22Rv1 (cell line): ENCODE results near the gene TXNRD3.

ENCODE experiments used
- H3K27ac ChIP-seq: fragments of 450-650 bp; 2 replicates; pipeline ENCODE4 v1.5.1; 2017
- ZFX ChIP-seq: fragments of 450-650 bp; IDR thresholded peaks from 2 replicates; pipeline ENCODE4 v1.6.1; 2017; ENCODE audit warnings: antibody characterized with exemption, borderline replicate concordance
- TF ChIP-seq, protein P1 (sequence below): fragments of 450-650 bp; IDR thresholded peaks from 2 replicates; pipeline ENCODE4 v1.5.1; 2017; ENCODE audit warnings: mild to moderate bottlenecking

TXNRD3 gene

DNA sequence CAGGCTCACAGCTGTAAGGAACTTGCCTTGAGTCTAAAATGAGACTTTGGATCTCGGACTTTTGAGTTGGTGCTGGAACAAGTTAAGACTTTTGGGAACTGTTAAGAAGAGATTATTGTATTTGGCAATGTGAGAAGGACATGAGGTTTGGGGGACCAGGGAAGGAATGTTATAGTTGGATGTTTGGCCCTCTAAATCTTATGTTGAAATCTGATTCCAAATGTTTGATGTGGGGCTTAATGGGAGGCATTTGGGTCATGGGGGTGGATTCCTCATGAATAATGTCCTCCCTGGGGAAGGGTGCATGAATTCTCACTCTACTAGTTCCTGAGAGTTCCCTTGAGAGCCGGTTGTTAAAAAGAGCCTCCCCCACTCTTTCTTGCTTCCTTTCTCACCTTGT is 30.6 kb upstream of the TXNRD3 start:
- no peak for TF ChIP-seq ZFX
- TF ChIP-seq, protein P1, sequence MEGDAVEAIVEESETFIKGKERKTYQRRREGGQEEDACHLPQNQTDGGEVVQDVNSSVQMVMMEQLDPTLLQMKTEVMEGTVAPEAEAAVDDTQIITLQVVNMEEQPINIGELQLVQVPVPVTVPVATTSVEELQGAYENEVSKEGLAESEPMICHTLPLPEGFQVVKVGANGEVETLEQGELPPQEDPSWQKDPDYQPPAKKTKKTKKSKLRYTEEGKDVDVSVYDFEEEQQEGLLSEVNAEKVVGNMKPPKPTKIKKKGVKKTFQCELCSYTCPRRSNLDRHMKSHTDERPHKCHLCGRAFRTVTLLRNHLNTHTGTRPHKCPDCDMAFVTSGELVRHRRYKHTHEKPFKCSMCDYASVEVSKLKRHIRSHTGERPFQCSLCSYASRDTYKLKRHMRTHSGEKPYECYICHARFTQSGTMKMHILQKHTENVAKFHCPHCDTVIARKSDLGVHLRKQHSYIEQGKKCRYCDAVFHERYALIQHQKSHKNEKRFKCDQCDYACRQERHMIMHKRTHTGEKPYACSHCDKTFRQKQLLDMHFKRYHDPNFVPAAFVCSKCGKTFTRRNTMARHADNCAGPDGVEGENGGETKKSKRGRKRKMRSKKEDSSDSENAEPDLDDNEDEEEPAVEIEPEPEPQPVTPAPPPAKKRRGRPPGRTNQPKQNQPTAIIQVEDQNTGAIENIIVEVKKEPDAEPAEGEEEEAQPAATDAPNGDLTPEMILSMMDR = no peak
- no peak overlapping the region for H3K27ac ChIP-seq

DNA sequence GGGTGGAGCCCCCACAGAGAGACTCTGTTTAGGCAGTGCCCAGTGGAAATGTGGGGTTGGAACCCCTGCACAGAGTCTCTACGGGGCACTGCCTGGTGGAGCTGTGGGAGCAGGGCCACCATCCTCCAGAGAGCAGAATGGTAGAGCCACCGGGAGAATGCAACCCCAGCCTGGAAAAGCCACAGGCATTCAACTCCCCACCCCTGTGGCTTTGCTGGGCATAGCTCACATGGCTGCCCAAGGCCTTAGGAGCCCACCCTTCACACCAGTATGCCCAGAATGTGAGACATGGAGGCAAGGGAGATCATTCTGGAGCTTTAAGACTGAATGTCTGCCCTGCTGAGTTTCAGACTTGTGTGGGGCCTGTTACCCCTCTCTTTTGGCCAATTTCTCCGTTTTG is 30.1 kb upstream of the TXNRD3 start:
- no peak overlapping the region for H3K27ac ChIP-seq
- TF ChIP-seq, protein P1 = no peak
- no peak for TF ChIP-seq ZFX

DNA sequence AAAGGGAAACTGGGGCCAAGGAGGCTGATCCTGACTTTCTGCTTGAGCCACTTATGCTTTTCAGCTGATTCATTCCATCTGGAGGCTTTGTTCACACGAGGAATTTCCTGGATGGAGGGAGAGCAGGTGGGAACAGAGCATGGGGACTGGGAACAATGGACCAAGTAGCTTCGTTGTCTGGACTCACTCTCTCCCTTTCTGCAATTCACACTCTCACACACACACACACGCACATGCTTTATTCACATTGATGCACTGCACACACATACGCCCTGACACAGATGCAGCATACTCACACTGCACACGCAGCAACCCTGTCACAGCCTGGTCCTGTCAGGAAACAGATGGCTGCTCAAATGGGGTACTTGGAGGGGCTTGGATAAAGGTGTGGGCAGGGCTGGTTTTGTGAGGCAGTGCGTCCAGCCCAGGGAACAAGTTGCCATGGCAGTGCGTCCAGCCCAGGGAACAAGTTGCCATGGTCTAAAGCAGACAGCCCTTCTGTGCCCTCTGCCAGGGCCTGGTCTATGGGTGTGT is 29.4 kb upstream of the TXNRD3 start:
- H3K27ac ChIP-seq = no peak overlapping the region
- no peak for TF ChIP-seq ZFX
- TF ChIP-seq, protein P1 = no peak

GRCh38 chr3:126683069-126683468 is 28.1 kb upstream of the TXNRD3 start:
- H3K27ac ChIP-seq = no peak overlapping the region
- TF ChIP-seq, protein P1 = no peak
- no peak for TF ChIP-seq ZFX

- TF ChIP-seq, protein P1 = no peak
- no peak for TF ChIP-seq ZFX
- no peak overlapping the region for H3K27ac ChIP-seq
Measured at GRCh38 chr3:126682009-126682408, 27.1 kb upstream of the TXNRD3 start.

DNA sequence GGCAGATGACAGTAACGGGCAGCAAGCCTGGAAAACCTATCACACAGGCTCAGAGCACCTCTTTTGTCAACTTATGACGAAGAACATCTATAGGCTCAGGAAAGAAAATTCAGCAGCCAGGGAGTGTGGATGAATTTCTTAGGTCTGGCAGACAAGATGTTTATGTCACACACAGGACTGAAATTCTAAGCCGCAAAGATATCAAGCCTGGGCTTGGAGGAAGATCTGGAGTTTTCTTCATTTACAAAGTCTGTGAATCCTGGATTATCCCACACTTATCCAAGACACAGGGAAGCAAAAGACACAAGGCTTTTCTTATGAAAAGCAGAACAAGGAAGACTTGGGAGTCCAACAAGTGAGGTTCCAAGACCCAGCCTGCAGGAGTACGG is 25.7 kb upstream of the TXNRD3 start:
- TF ChIP-seq, protein P1 = no peak
- no peak for TF ChIP-seq ZFX
- H3K27ac ChIP-seq = no peak overlapping the region

DNA sequence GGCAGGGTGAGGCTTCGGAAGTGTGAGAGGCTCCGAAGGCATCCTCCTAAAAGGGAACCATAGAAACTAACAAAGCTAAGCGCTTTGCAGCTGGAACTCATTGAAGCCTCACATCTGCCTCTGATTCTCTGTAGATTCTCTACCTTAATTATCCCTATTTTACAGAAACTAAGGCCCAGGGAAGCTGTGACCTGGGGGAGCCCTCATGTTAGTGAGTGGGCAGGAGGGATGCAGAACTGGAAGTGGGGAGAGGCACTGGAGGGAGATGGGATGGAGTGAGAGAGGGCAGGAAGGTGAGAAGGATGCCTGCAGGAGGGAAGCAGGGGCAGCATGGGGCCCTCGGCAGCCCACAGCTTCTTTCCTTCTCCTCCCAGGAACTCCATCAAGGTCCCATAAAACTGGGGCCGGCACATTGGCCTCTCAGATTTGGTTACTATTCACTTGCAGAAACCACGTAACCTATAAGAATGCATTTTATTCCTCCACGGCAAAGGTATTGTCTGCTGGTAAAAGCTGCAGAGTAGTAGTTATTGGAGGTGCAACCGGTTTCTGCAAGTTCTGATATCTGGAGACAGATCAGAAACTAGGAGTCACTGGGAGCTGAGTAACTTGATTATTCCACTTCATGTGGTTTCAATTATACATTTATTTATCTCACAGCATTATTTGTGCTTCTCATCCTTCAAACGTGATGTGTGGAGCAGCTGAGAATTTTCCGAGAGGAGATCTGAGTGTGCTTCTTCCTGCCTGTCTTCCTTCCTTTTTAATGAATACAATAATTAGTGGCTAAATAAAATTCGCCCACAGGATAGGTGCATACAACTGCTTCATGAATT is 25.1 kb upstream of the TXNRD3 start:
- TF ChIP-seq, protein P1 = no peak
- no peak for TF ChIP-seq ZFX
- no peak overlapping the region for H3K27ac ChIP-seq
